KMS-11 (cell line): ENCODE results near the gene TBL1Y.

Experiments used
- H2AFZ ChIP-seq: fragments of 200-600 bp; sonication (generic); 2 replicates; pipeline ENCODE4 v1.6.1; 2016; ENCODE audit warnings: antibody characterized with exemption, mixed run types, low read depth
- H3K27ac ChIP-seq: fragments of 200-600 bp; sonication (generic); 2 replicates; pipeline ENCODE4 v1.6.1; 2016; ENCODE audit warnings: mild to moderate bottlenecking, mixed run types
- H3K27me3 ChIP-seq: fragments of 200-600 bp; sonication (generic); 2 replicates; pipeline ENCODE4 v1.6.1; 2017; ENCODE audit warnings: mild to moderate bottlenecking, low read depth, mixed run types, moderate library complexity; ENCODE audit not compliant: insufficient read depth
- H3K36me3 ChIP-seq: fragments of 200-600 bp; sonication (generic); 2 replicates; pipeline ENCODE4 v1.6.1; 2017; ENCODE audit warnings: mild to moderate bottlenecking, mixed run types; ENCODE audit not compliant: insufficient read depth
- H3K4me1 ChIP-seq: fragments of 200-600 bp; sonication (generic); 2 replicates; pipeline ENCODE4 v1.6.1; 2016; ENCODE audit warnings: mild to moderate bottlenecking, low read depth, mixed run types; ENCODE audit not compliant: poor library complexity, severe bottlenecking
- H3K4me2 ChIP-seq: fragments of 200-600 bp; sonication (generic); 2 replicates; pipeline ENCODE4 v1.7.0; 2016; ENCODE audit warnings: mild to moderate bottlenecking, mixed run types
- H3K4me3 ChIP-seq: fragments of 200-600 bp; sonication (generic); IDR thresholded peaks from 2 replicates; pipeline ENCODE4 v1.6.1; 2017; ENCODE audit warnings: low read depth, low read length, mixed read lengths; ENCODE audit not compliant: insufficient read depth
- H3K79me2 ChIP-seq: fragments of 200-600 bp; sonication (generic); 2 replicates; pipeline ENCODE4 v1.6.1; 2016; ENCODE audit warnings: low read depth, mixed run types; ENCODE audit not compliant: insufficient read depth
- H3K9ac ChIP-seq: fragments of 200-600 bp; sonication (generic); 2 replicates; pipeline ENCODE4 v1.6.1; 2016; ENCODE audit warnings: mild to moderate bottlenecking, mixed run types
- H4K20me1 ChIP-seq: fragments of 200-600 bp; sonication (generic); 2 replicates; pipeline ENCODE4 v1.6.1; 2016; ENCODE audit warnings: mild to moderate bottlenecking, mixed run types; ENCODE audit not compliant: insufficient read depth
- TF ChIP-seq, protein P1 (sequence below): fragments of 200-600 bp; sonication (generic); conservative IDR thresholded peaks from 2 replicates; pipeline ENCODE4 v1.6.1; 2017; ENCODE audit warnings: low read depth, mild to moderate bottlenecking, antibody characterized with exemption, low read length, moderate library complexity, mixed read lengths

TBL1Y gene

DNA sequence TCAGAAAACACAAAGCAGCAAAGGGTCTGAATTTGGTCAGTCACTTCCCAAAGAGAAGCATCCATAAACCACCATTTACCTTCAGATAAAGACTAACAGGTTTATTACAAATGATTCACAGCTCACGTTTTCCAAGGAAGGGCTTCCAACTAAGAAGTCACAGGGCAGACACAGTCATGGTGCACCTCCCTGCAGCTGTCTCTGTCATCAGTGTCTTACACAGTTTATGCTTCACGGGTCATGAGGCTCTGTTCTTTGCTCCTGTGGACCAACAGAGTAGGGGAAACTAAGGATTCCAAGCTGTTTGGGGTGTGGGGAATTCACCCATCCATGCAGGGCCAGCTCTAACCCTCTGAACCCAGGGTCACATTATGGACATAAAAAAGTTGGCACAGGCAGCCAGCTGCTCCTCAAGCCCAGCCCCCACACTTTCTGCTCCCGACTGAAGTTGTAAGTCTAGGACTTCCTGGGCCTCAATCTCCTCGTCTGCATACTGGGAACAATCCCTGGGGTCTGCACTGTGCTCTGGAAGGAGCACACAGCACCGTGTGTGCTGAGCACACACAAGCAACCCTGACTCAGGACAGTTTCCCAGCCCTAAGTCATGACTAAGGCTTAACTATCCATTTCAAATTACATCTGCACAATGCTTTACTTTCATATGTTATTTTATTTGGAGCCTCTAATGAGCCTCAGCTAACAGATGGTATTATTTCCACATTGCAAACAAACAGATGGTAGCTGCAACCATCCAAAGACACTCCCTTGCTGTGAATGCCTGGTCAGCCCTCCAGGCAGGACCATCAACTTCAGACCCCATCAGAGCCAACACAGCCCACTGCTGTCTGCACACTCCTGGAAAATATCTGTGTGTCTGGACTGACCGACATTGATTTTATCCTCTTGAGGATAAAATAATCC is 214.9 kb downstream of the TBL1Y start:
- H3K4me2 ChIP-seq = no peak overlapping the region
- no peak overlapping the region for H2AFZ ChIP-seq
- no peak overlapping the region for H3K9ac ChIP-seq
- H3K79me2 ChIP-seq = no peaks in the 10 kb centered on the region
- H3K27me3 ChIP-seq = no peaks in the 10 kb centered on the region
- no peaks in the 10 kb centered on the region for H3K4me1 ChIP-seq
- H4K20me1 ChIP-seq = no peaks in the 10 kb centered on the region
- TF ChIP-seq, protein P1, sequence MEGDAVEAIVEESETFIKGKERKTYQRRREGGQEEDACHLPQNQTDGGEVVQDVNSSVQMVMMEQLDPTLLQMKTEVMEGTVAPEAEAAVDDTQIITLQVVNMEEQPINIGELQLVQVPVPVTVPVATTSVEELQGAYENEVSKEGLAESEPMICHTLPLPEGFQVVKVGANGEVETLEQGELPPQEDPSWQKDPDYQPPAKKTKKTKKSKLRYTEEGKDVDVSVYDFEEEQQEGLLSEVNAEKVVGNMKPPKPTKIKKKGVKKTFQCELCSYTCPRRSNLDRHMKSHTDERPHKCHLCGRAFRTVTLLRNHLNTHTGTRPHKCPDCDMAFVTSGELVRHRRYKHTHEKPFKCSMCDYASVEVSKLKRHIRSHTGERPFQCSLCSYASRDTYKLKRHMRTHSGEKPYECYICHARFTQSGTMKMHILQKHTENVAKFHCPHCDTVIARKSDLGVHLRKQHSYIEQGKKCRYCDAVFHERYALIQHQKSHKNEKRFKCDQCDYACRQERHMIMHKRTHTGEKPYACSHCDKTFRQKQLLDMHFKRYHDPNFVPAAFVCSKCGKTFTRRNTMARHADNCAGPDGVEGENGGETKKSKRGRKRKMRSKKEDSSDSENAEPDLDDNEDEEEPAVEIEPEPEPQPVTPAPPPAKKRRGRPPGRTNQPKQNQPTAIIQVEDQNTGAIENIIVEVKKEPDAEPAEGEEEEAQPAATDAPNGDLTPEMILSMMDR = no peak
- H3K4me3 ChIP-seq = no peak overlapping the region
- no peak overlapping the region for H3K27ac ChIP-seq
- H3K36me3 ChIP-seq = no peaks in the 10 kb centered on the region

DNA sequence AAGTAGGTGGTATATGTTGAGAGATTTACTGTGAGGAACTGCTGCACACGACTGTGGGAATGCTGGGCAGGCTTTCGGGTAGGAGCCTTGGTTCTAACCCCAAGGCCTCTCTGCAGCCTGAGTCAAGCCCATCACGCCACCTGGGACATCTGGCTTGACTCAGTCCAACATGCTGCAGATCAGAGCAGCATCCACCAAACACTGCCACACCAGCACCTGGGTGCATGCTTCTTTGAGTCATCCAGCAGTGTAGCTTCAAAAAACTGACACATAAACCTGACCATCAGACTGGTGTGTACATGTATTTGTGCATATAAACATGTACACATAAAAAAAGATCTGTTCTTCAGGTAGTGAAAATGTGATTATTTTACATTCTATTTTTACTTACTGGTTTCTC is 217.7 kb downstream of the TBL1Y start:
- no peak overlapping the region for H2AFZ ChIP-seq

More for the DNA sequence above, 217.7 kb downstream of the TBL1Y start:
- no peaks in the 10 kb centered on the region for H3K27me3 ChIP-seq
- H3K36me3 ChIP-seq = no peaks in the 10 kb centered on the region
- H4K20me1 ChIP-seq = no peaks in the 10 kb centered on the region
- no peak overlapping the region for H3K9ac ChIP-seq
- H3K79me2 ChIP-seq = no peaks in the 10 kb centered on the region
- no peak overlapping the region for H3K4me3 ChIP-seq
- TF ChIP-seq, protein P1 = no peak
- no peak overlapping the region for H3K4me2 ChIP-seq
- H3K4me1 ChIP-seq = no peaks in the 10 kb centered on the region
- H3K27ac ChIP-seq = no peak overlapping the region
